A673 (cell line): ENCODE measurements around the gene UNC45A. TPM values are rescaled to one million over a fixed set of nuclear protein-coding genes. Genes with fewer than 3 reads are reported as not detected.

Experiments used
- BruUV-seq: library from RNA; stranded (reverse); fragments of 400-500 nt; replicated peaks from 2 replicates; lab custom pipeline; 2021; lab: Mats Ljungman, UMichigan
- CTCF ChIA-PET: fragments of 300-600 bp; sonication (Branson Sonifier 250); formaldehyde crosslinking; loops from one replicate; lab custom pipeline; 2022; ENCODE audit warnings: antibody characterized with exemption; lab: Charles Lee
- POLR2A ChIA-PET: fragments of 300-600 bp; sonication (Branson Sonifier 250); formaldehyde crosslinking; loops from one replicate; lab custom pipeline; 2022; ENCODE audit warnings: antibody characterized with exemption; ENCODE audit not compliant: low non-redundant PET; lab: Charles Lee
- DNase-seq: peaks from one replicate; pipeline ENCODE4 v3.0.0-alpha.2; 2015; ENCODE audit warnings: low spot score
- H3K27ac ChIP-seq: fragments of 200-600 bp; sonication (generic); 2 replicates; pipeline ENCODE4 v1.5.1; 2016; ENCODE audit warnings: mixed run types, low read depth, mild to moderate bottlenecking, mixed read lengths, antibody characterized with exemption, low read length; ENCODE audit not compliant: poor library complexity, severe bottlenecking
- H3K27me3 ChIP-seq: fragments of 200-600 bp; sonication (generic); replicated peaks from 2 replicates; pipeline ENCODE4 v1.6.1; 2017; ENCODE audit warnings: mixed run types, low read depth, mild to moderate bottlenecking, mixed read lengths, antibody characterized with exemption, low read length; ENCODE audit not compliant: insufficient read depth, poor library complexity
- H3K36me3 ChIP-seq: fragments of 200-600 bp; sonication (generic); 2 replicates; pipeline ENCODE4 v1.6.1; 2016; ENCODE audit warnings: mixed run types, mild to moderate bottlenecking, mixed read lengths, antibody characterized with exemption, low read length; ENCODE audit not compliant: insufficient read depth, poor library complexity, severe bottlenecking
- H3K4me1 ChIP-seq: fragments of 200-600 bp; sonication (generic); 2 replicates; pipeline ENCODE4 v1.6.1; 2017; ENCODE audit warnings: mixed run types, mild to moderate bottlenecking, mixed read lengths, antibody characterized with exemption, low read length; ENCODE audit not compliant: insufficient read depth, poor library complexity, severe bottlenecking
- H3K4me3 ChIP-seq: fragments of 200-600 bp; sonication (generic); 2 replicates; pipeline ENCODE4 v1.5.1; 2016; ENCODE audit warnings: low read depth, mixed run types, mild to moderate bottlenecking, mixed read lengths, low read length; ENCODE audit not compliant: poor library complexity, severe bottlenecking
- H3K9me3 ChIP-seq: fragments of 200-600 bp; sonication (generic); 2 replicates; pipeline ENCODE4 v1.6.1; 2016; ENCODE audit warnings: mixed run types, low read depth, mild to moderate bottlenecking, mixed read lengths, antibody characterized with exemption, low read length; ENCODE audit not compliant: poor library complexity, severe bottlenecking
- EZH2 ChIP-seq: fragments of 200-600 bp; sonication (generic); IDR thresholded peaks from 2 replicates; pipeline ENCODE4 v1.6.1; 2017; ENCODE audit warnings: borderline replicate concordance, low read depth, mild to moderate bottlenecking, mixed read lengths, antibody characterized with exemption, low read length; ENCODE audit not compliant: poor library complexity, severe bottlenecking
- intact Hi-C: fragments of 100-400 bp; cut with micrococcal nuclease; formaldehyde crosslinking; loops from one replicate; pipeline ENCODE4 v1.10.0; 2022; ENCODE audit not compliant: unreplicated experiment
- total RNA-seq: library from RNA; stranded (reverse); gene quantifications from 2 replicates; pipeline ENCODE4 v1.2.3, GENCODE V29; 2021
- TF ChIP-seq, protein P1 (sequence below): fragments of 300-800, 200-600 bp; sonication (generic); conservative IDR thresholded peaks from 2 replicates; pipeline ENCODE4 v1.5.1; 2017; ENCODE audit warnings: low read depth, mild to moderate bottlenecking, antibody characterized with exemption, low read length, moderate library complexity, mixed read lengths

The UNC45A gene
- total RNA-seq, 1 experiment from 2014 or later: 74.4 TPM

DNA sequence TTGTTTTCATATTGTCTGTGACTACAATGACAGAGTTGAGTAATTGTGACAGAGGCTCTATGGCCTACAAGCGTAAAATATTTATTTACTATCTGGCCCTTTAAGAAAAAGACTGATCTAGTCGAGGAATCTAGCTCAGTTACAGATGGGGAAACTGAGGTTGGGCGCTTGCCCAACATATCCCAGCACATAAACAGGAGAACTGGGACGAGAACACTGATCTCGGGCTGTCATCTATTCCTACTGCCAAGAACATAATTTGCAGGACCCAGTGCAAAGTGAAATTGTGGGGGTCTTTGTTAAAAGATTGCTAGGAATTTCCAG, 48.8 kb upstream of the UNC45A start:
- DNase-seq: no peak
- peaks cover 6% of the 10 kb centered on the region for H3K36me3 ChIP-seq
- intact Hi-C loops: loop anchor here (1.0 to 5.0 kb wide), 4 partner anchors 179 to 566 kb away; no protein-coding TSS in a partner anchor
- no TSS peak for BruUV-seq
- ChIA-PET CTCF (interaction anchor here (0.5 to 2.5 kb wide), 8 partner anchors 9 to 568 kb away, joined by 3 to 17 read pairs (median 5); partner anchors contain the start of gene BLM), POLR2A (no interaction called here)
- H3K9me3 ChIP-seq: no peaks in the 10 kb centered on the region
- H3K27me3 ChIP-seq: no peaks in the 10 kb centered on the region
- TF ChIP-seq, protein P1, sequence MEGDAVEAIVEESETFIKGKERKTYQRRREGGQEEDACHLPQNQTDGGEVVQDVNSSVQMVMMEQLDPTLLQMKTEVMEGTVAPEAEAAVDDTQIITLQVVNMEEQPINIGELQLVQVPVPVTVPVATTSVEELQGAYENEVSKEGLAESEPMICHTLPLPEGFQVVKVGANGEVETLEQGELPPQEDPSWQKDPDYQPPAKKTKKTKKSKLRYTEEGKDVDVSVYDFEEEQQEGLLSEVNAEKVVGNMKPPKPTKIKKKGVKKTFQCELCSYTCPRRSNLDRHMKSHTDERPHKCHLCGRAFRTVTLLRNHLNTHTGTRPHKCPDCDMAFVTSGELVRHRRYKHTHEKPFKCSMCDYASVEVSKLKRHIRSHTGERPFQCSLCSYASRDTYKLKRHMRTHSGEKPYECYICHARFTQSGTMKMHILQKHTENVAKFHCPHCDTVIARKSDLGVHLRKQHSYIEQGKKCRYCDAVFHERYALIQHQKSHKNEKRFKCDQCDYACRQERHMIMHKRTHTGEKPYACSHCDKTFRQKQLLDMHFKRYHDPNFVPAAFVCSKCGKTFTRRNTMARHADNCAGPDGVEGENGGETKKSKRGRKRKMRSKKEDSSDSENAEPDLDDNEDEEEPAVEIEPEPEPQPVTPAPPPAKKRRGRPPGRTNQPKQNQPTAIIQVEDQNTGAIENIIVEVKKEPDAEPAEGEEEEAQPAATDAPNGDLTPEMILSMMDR: 0 out of 2 replicates have a peak, but pooled peaks have one; percentile 20
- TF ChIP-seq EZH2: no peak
- no peak overlapping the region for H3K27ac ChIP-seq
- no peak overlapping the region for H3K4me3 ChIP-seq
- H3K4me1 ChIP-seq: no peaks in the 10 kb centered on the region

DNA sequence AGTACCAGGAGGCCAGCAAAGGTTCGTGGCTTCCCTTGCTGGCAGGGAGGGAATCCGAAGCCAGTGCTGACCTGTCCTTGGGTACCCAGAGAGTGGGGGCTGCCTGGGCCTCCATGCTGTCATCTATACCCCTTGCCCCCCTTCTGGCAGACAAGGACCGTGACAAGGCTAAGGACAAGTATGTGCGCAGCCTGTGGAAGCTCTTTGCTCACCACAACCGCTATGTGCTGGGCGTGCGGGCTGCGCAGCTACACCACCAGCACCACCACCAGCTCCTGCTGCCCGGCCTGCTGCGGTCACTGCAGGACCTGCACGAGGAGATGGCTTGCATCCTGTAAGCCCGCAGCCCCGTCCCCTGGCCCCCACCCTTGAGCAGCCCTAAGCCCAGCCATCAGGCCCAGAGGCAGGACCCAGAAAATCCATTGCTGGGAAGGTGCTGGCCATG, 48.0 kb upstream of the UNC45A start:
- no peaks in the 10 kb centered on the region for H3K9me3 ChIP-seq
- H3K4me1 ChIP-seq: no peaks in the 10 kb centered on the region
- H3K4me3 ChIP-seq: no peak overlapping the region
- H3K36me3 ChIP-seq: no peaks in the 10 kb centered on the region
- no peak for DNase-seq
- POLR2A ChIA-PET: no interaction called here
- intact Hi-C loops: loop anchor here (5.0 kb wide), 2 partner anchors 180 to 400 kb away; no protein-coding TSS in a partner anchor
- BruUV-seq: no TSS peak
- H3K27ac ChIP-seq: no peak overlapping the region
- no peaks in the 10 kb centered on the region for H3K27me3 ChIP-seq
- no peak for TF ChIP-seq EZH2
- TF ChIP-seq, protein P1: no peak
- CTCF ChIA-PET: interaction anchor here (0.9 to 2.5 kb wide), 3 partner anchors 8 to 239 kb away, joined by 3 to 17 read pairs (median 6); no protein-coding TSS in a partner anchor

DNA sequence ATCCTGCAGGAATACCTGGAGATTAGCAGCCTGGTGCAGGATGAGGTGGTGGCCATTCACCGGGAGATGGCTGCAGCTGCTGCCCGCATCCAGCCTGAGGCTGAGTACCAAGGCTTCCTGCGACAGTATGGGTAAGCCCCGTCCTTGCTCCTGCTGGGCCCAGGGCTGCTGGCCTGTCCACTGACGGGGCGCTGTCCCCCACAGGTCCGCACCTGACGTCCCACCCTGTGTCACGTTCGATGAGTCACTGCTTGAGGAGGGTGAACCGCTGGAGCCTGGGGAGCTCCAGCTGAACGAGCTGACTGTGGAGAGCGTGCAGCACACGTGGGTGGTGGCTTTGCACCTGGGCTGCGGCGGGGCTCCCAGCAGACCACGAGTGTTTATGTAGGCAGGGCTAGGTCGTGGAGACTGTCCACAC, 45.8 kb upstream of the UNC45A start:
- H3K36me3 ChIP-seq: no peaks in the 10 kb centered on the region
- TF ChIP-seq, protein P1: no peak
- no peak for TF ChIP-seq EZH2
- no peaks in the 10 kb centered on the region for H3K27me3 ChIP-seq
- BruUV-seq: no TSS peak
- no peak overlapping the region for H3K4me3 ChIP-seq
- no peak overlapping the region for H3K27ac ChIP-seq
- DNase-seq: no peak
- ChIA-PET POLR2A (no interaction called here), CTCF (interaction anchor here (0.5 kb wide), 1 partner anchor 11 kb away, joined by 4 read pairs; no protein-coding TSS in a partner anchor)
- no peaks in the 10 kb centered on the region for H3K9me3 ChIP-seq
- no peaks in the 10 kb centered on the region for H3K4me1 ChIP-seq
- intact Hi-C loops: loop anchor here (5.0 kb wide), 2 partner anchors 182 to 402 kb away; no protein-coding TSS in a partner anchor
